Left ventricle myocardium inferior (tissue), 1 donor: Measurements from ENCODE around the gene PAPSS1. TPM values are rescaled to one million over a fixed set of nuclear protein-coding genes. Genes with fewer than 3 reads are reported as not detected.

Source experiments
- DNase-seq: peaks from one replicate; pipeline ENCODE4 v3.0.0-alpha.2; 2020
- H3K27ac ChIP-seq: fragments of 200-600 bp; replicated peaks from 2 replicates; pipeline ENCODE4 v1.8.0; 2021
- H3K27me3 ChIP-seq: fragments of 200-600 bp; 2 replicates; pipeline ENCODE4 v1.8.0; 2021; ENCODE audit warnings: low read depth
- H3K36me3 ChIP-seq: fragments of 200-600 bp; 2 replicates; pipeline ENCODE4 v1.8.0; 2021
- H3K4me1 ChIP-seq: fragments of 200-600 bp; 2 replicates; pipeline ENCODE4 v1.8.0; 2021
- H3K4me3 ChIP-seq: fragments of 200-600 bp; 2 replicates; pipeline ENCODE4 v1.8.0; 2021; ENCODE audit warnings: mild to moderate bottlenecking, moderate library complexity
- H3K9me3 ChIP-seq: fragments of 200-600 bp; replicated peaks from 2 replicates; pipeline ENCODE4 v1.8.0; 2021
- CTCF ChIP-seq: fragments of 200-600 bp; IDR thresholded peaks from 2 replicates; pipeline ENCODE4 v1.8.0; 2021; ENCODE audit warnings: antibody characterized with exemption, mild to moderate bottlenecking, borderline replicate concordance
- intact Hi-C: fragments of 100-400 bp; cut with micrococcal nuclease; formaldehyde crosslinking; loops from one replicate; pipeline ENCODE4 v1.11.0; 2022
- total RNA-seq: library from RNA; stranded (reverse); fragmentation: NEBNext Ultra II Directional; extraction: Animal tissue kit (Norgen Biotek cat#: 25700); gene quantifications from one replicate; pipeline ENCODE4 v1.2.1, GENCODE V29; 2021
- donor health status: DM: no; HTN: yes; CAD: no; lungs with severe emphysema.

Gene PAPSS1
- total RNA-seq, 1 donor from 2014 or later, result 10.0 TPM

- intact Hi-C loops, result no loop called here
These were observed 116.6 kb downstream of the PAPSS1 start for GRCh38 chr4:107603430-107603829.

GRCh38 chr4:107600983-107601382 is 119.1 kb downstream of the PAPSS1 start:
- no peaks in the 10 kb centered on the region for H3K9me3 ChIP-seq
- TF ChIP-seq CTCF, result no peak
- DNase-seq, result no peak
- H3K4me1 ChIP-seq, result no peaks in the 10 kb centered on the region
- no peaks in the 10 kb centered on the region for H3K27me3 ChIP-seq
- no peak overlapping the region for H3K4me3 ChIP-seq
- no peaks in the 10 kb centered on the region for H3K36me3 ChIP-seq
- H3K27ac ChIP-seq, result no peak overlapping the region
- intact Hi-C loops, result no loop called here

More at GRCh38 chr4:107603430-107603829, 116.6 kb downstream of the PAPSS1 start:
- TF ChIP-seq CTCF, result no peak
- DNase-seq, result no peak
- no peak overlapping the region for H3K27ac ChIP-seq
- no peak overlapping the region for H3K4me3 ChIP-seq
- H3K36me3 ChIP-seq, result no peaks in the 10 kb centered on the region
- no peaks in the 10 kb centered on the region for H3K4me1 ChIP-seq
- no peaks in the 10 kb centered on the region for H3K9me3 ChIP-seq
- H3K27me3 ChIP-seq, result no peaks in the 10 kb centered on the region

- H3K4me1 ChIP-seq, result no peaks in the 10 kb centered on the region
- no peak overlapping the region for H3K4me3 ChIP-seq
- no peaks in the 10 kb centered on the region for H3K27me3 ChIP-seq
- no peak for TF ChIP-seq CTCF
- H3K36me3 ChIP-seq, result no peaks in the 10 kb centered on the region
- intact Hi-C loops, result no loop called here
- no peak overlapping the region for H3K27ac ChIP-seq
- no peak for DNase-seq
- H3K9me3 ChIP-seq, result no peaks in the 10 kb centered on the region
These were observed 119.6 kb downstream of the PAPSS1 start for GRCh38 chr4:107600436-107600835.

GRCh38 chr4:107599841-107600240 is 120.2 kb downstream of the PAPSS1 start:
- intact Hi-C loops, result no loop called here
- DNase-seq, result no peak
- Histone ChIP-seq H3K4me1 (no peaks in the 10 kb centered on the region), H3K27ac (no peak overlapping the region), H3K36me3 (no peaks in the 10 kb centered on the region), H3K9me3 (no peaks in the 10 kb centered on the region), H3K27me3 (no peaks in the 10 kb centered on the region), H3K4me3 (no peak overlapping the region)
- no peak for TF ChIP-seq CTCF

- Histone ChIP-seq H3K4me3 (no peak overlapping the region), H3K36me3 (no peaks in the 10 kb centered on the region), H3K4me1 (no peaks in the 10 kb centered on the region), H3K27ac (no peak overlapping the region), H3K27me3 (no peaks in the 10 kb centered on the region), H3K9me3 (peaks cover 41% of the 10 kb centered on the region)
- no peak for DNase-seq
- no peak for TF ChIP-seq CTCF
- intact Hi-C loops, result no loop called here
These were observed 126.8 kb downstream of the PAPSS1 start for GRCh38 chr4:107593230-107593629.

- H3K4me1 ChIP-seq, result no peaks in the 10 kb centered on the region
- H3K9me3 ChIP-seq, result peaks cover 48% of the 10 kb centered on the region
- no peak for DNase-seq
- no peaks in the 10 kb centered on the region for H3K27me3 ChIP-seq
- no peak for TF ChIP-seq CTCF
- intact Hi-C loops, result no loop called here
- no peak overlapping the region for H3K4me3 ChIP-seq
- H3K36me3 ChIP-seq, result no peaks in the 10 kb centered on the region
- H3K27ac ChIP-seq, result no peak overlapping the region
These were observed 127.5 kb downstream of the PAPSS1 start for GRCh38 chr4:107592519-107592918.
